Measurements from ENCODE around the gene SAMD11.
"Not testable (repeated sequence)": the region's sequence is repeated elsewhere in the genome, so short reads cannot be mapped to it uniquely, and the experiment has no call there.

DNA sequence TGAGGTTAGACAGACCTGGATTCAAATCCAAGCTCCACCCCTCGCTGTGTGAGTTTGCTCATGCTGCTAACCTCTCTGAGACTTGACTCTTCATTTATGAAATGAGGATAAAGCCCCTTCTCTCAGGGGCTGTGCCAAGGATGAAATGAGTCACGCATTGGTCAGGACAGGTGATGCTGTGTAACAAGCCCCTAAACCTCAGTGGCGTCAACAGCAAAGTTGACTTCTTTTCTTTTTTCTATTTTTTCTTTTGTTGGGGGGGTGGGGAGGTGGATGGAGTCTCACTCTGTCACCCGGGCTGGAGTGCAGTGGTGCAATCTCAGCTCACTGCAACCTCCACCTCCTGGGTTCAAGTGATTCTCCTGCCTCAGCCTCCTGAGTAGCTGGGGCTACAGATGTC, 33.9 kb upstream of the SAMD11 start:
- TF ChIP-seq, protein P1, sequence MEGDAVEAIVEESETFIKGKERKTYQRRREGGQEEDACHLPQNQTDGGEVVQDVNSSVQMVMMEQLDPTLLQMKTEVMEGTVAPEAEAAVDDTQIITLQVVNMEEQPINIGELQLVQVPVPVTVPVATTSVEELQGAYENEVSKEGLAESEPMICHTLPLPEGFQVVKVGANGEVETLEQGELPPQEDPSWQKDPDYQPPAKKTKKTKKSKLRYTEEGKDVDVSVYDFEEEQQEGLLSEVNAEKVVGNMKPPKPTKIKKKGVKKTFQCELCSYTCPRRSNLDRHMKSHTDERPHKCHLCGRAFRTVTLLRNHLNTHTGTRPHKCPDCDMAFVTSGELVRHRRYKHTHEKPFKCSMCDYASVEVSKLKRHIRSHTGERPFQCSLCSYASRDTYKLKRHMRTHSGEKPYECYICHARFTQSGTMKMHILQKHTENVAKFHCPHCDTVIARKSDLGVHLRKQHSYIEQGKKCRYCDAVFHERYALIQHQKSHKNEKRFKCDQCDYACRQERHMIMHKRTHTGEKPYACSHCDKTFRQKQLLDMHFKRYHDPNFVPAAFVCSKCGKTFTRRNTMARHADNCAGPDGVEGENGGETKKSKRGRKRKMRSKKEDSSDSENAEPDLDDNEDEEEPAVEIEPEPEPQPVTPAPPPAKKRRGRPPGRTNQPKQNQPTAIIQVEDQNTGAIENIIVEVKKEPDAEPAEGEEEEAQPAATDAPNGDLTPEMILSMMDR (IDR thresholded peaks at IDR 0.05): not testable (repeated sequence)
- TF ChIP-seq POLR2A, POLR2AphosphoS5 (IDR thresholded peaks at IDR 0.05): not testable (repeated sequence)

Data from gastroesophageal sphincter (tissue), 3 donors.